Glutamatergic neuron (in vitro differentiated cells): ENCODE measurements around the gene SLC49A4. TPM values are rescaled to one million over a fixed set of nuclear protein-coding genes. Genes with fewer than 3 reads are reported as not detected.

ENCODE experiments used
- DNase-seq: peaks from one replicate; pipeline ENCODE4 v3.0.0; 2022
- H3K27ac Mint-ChIP-seq: one replicate; pipeline ENCODE4 v1.8.0; 2020; ENCODE audit warnings: mild to moderate bottlenecking, mixed read lengths, inconsistent platforms; ENCODE audit not compliant: unreplicated experiment
- H3K27me3 Mint-ChIP-seq: one replicate; pipeline ENCODE4 v1.8.0; 2020; ENCODE audit warnings: mild to moderate bottlenecking, moderate library complexity, mixed read lengths, inconsistent platforms; ENCODE audit not compliant: unreplicated experiment
- H3K36me3 Mint-ChIP-seq: one replicate; pipeline ENCODE4 v1.8.0; 2020; ENCODE audit warnings: mild to moderate bottlenecking, mixed read lengths, inconsistent platforms; ENCODE audit not compliant: unreplicated experiment
- H3K4me1 Mint-ChIP-seq: one replicate; pipeline ENCODE4 v1.8.0; 2020; ENCODE audit warnings: mild to moderate bottlenecking, low read depth, mixed read lengths, inconsistent platforms; ENCODE audit not compliant: unreplicated experiment
- H3K4me3 Mint-ChIP-seq: one replicate; pipeline ENCODE4 v1.8.0; 2020; ENCODE audit warnings: mild to moderate bottlenecking, mixed read lengths, inconsistent platforms; ENCODE audit not compliant: unreplicated experiment
- H3K9me3 Mint-ChIP-seq: one replicate; pipeline ENCODE4 v1.8.0; 2020; ENCODE audit warnings: mild to moderate bottlenecking, moderate library complexity, mixed read lengths, inconsistent platforms; ENCODE audit not compliant: unreplicated experiment
- CTCF ChIP-seq: fragments of 200-600 bp; sonication (generic); IDR thresholded peaks from one replicate; pipeline ENCODE4 v1.5.0; 2021; ENCODE audit not compliant: partially characterized antibody, unreplicated experiment
- total RNA-seq: library from RNA; stranded (reverse); fragmentation: NEBNext Ultra II Directional; extraction: Animal tissue kit (Norgen Biotek cat#: 25700); gene quantifications from one replicate; pipeline ENCODE4 v1.2.1, GENCODE V29; 2021; ENCODE audit not compliant: unreplicated experiment

SLC49A4 gene
- total RNA-seq, 1 donor from 2014 or later: 8.6 TPM

DNA sequence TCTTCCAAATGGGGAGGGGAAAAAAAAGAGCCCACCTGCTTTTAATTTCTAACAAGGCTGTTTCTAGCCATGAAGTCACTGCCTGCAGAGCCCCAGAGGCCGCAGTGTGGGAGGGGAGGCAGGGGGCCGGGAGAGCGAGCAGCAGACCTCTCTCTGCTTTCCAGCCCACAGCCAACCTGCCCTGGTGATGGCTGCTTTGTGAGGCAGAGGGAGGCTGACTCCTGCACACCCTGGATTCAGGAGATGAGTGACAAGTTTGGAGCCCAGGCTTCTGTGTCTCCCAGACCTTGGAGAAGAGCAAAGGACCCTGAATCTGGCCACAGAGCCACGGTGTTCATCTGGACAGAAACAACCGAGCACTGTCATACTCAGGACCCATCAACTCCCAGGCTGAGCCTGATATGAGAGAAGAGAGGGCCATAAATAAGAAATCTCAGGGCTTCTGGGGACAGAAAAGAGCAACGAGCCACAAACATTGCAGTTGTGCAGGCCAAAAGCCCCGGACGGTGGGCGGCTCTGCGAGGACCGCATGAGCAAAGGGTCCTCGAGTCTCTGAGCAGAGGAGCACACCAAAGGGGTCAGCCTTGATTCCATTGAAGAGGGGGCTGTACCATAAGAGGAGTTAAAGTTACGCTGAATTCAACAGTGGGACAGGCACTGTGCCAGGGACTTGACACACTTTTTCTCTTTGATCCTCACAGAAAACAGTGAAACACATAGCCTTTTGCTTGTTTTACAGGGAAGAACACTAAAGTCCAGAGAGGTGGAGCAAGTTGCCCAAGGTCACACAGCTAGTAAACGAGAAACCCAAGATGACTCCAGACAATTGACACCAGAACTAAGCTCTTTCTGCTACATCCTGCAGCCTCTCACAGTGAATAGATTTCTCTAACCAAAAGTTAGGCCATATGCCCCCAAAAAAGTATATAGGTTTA, 135.5 kb downstream of the SLC49A4 start:
- Mint-ChIP-seq H3K27me3 (peaks cover 9% of the 10 kb centered on the region), H3K27ac (peak overlapping the region; percentile 45), H3K4me3 (no peak overlapping the region), H3K9me3 (peaks cover 3% of the 10 kb centered on the region), H3K4me1 (peaks cover 20% of the 10 kb centered on the region), H3K36me3 (no peaks in the 10 kb centered on the region)
- DNase-seq: no peak
- no peak for TF ChIP-seq CTCF

Other genes with a start within 250 kb of the SLC49A4 start
- 0.27 TPM for gene PARP9, start 230.8 kb upstream of the SLC49A4 start, total RNA-seq
- 0.20 TPM for gene DTX3L, start 230.7 kb upstream of the SLC49A4 start, total RNA-seq
- 0.29 TPM for gene PARP15, start 217.4 kb upstream of the SLC49A4 start, total RNA-seq
- 0.05 TPM for gene PARP14, start 114.2 kb upstream of the SLC49A4 start, total RNA-seq
- gene HSPBAP1, start 1.2 kb upstream of the SLC49A4 start, total RNA-seq: 18.6 TPM
- 61.1 TPM for gene SEMA5B, start 232.7 kb downstream of the SLC49A4 start, total RNA-seq